ENCODE results near the gene FAM229B. TPM values are rescaled to one million over a fixed set of nuclear protein-coding genes. Genes with fewer than 3 reads are reported as not detected.

The FAM229B gene
- total RNA-seq, 1 donor = 19.2 TPM

DNA sequence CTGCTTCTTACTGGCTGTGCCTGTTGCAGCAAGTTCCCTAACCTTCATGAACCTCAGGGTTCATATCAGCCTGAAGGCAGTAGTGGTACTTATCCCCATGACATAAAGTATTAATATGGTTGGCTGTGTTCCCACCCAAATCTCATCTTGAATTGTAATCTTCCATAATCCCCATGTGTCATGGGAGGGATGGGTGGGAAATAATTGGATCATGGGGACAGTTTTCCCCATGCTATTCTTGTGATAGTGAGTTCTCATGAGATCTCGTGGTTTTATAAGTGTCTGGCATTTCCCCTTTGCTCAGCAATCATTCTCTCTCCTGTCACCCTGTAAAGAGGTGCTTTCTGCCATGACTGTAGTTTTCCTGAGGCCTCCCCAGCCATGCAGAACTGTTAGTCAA, 61.8 kb downstream of the FAM229B start:
- peak; percentile 27 for DNase-seq (ENCODE audit: low read depth)
- no peak overlapping the region for H3K4me3 ChIP-seq (ENCODE audit: low read depth, low read length)
- TF ChIP-seq, protein P1, sequence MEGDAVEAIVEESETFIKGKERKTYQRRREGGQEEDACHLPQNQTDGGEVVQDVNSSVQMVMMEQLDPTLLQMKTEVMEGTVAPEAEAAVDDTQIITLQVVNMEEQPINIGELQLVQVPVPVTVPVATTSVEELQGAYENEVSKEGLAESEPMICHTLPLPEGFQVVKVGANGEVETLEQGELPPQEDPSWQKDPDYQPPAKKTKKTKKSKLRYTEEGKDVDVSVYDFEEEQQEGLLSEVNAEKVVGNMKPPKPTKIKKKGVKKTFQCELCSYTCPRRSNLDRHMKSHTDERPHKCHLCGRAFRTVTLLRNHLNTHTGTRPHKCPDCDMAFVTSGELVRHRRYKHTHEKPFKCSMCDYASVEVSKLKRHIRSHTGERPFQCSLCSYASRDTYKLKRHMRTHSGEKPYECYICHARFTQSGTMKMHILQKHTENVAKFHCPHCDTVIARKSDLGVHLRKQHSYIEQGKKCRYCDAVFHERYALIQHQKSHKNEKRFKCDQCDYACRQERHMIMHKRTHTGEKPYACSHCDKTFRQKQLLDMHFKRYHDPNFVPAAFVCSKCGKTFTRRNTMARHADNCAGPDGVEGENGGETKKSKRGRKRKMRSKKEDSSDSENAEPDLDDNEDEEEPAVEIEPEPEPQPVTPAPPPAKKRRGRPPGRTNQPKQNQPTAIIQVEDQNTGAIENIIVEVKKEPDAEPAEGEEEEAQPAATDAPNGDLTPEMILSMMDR (IDR thresholded peaks at IDR 0.05; ENCODE audit: insufficient read depth, low read length) = no peak

DNA sequence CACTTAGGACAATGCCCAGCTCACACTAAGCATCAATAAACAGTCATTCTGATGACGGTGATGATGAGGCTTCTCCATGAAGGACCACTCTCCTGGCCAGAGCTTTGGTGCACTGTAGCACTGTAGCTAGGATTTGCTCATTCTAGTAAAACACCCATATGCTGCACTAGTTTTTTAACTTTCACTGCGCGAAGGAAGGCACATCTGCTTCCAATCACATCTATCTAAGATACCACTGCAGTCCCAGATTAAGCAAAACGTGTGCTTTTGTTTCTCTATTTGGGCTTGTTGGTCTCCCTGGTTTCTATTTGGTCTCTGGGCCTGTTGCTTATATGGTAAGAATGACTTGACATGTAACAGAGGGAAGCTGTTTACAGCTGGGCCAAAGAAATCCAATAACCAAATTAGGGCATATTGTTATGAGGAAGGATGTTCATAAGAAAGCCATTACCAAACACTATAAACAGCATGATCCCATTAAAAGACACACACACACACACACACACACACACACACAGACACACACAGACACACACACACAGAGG, 62.4 kb downstream of the FAM229B start:
- no peak overlapping the region for H3K4me3 ChIP-seq (ENCODE audit: low read depth, low read length)
- TF ChIP-seq, protein P1 (IDR thresholded peaks at IDR 0.05; ENCODE audit: insufficient read depth, low read length) = no peak
- DNase-seq (ENCODE audit: low read depth) = peak; percentile 95

DNA sequence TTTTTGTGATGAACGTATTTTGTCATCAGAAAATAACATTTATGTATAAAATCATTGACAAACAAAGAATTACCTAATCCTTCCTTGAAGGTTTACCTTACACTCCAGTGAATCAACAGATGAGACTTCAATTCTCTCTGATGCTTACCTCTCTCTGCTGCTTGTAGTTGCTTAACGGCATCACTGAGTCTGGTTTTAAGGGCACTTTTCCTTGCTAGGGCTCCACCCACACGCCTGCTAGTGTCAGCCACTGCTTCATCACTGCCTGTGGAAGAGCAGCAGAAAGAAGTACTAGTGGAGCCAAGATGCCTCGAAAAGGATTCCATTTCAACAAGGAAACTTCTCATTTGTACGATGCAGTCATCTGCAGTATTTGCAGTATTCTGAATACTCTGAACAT, 63.0 kb downstream of the FAM229B start:
- TF ChIP-seq, protein P1 (IDR thresholded peaks at IDR 0.05; ENCODE audit: insufficient read depth, low read length) = peak; percentile 24
- no peak overlapping the region for H3K4me3 ChIP-seq (ENCODE audit: low read depth, low read length)
- DNase-seq (ENCODE audit: low read depth) = peak; percentile 73

Other genes with a start within 250 kb of the FAM229B start
- gene FYN, start 214.1 kb upstream of the FAM229B start, total RNA-seq (ENCODE audit: low replicate concordance) = 91.9 and 137 TPM in 2 replicates
- gene CCN6, start 33.5 kb upstream of the FAM229B start, total RNA-seq (ENCODE audit: low replicate concordance) = not detected in 2 replicates
- gene TUBE1, start 109 bp upstream of the FAM229B start, total RNA-seq (ENCODE audit: low replicate concordance) = 25.0 and 38.2 TPM in 2 replicates
- gene LAMA4, start 167.0 kb downstream of the FAM229B start, total RNA-seq (ENCODE audit: low replicate concordance) = 306 and 904 TPM in 2 replicates

All from fibroblast of the aortic adventitia (primary cell).